ENCODE measurements around the gene RAB7A.

GRCh38 chr3:128787256-128788253 lies 61.6 kb downstream of the RAB7A start:
- TF ChIP-seq CTCF (optimal IDR thresholded peaks at IDR 0.05 in 1 of 3, IDR thresholded peaks at IDR 0.05 in 1 of 3, conservative IDR thresholded peaks at IDR 0.05 in 1 of 3; ENCODE audit: extremely low read depth in 1 of 3, insufficient read depth in 2 of 3, low read length in 3 of 3) (peak; percentile 45 to 86 (median 63)), EZH2 (IDR thresholded peaks at IDR 0.05; ENCODE audit: low read length) (no peak)
